Caco-2 (cell line): ENCODE measurements around the gene NRP1. TPM values are rescaled to one million over a fixed set of nuclear protein-coding genes. Genes with fewer than 3 reads are reported as not detected.

Experiments used
- BruUV-seq: library from RNA; stranded (reverse); fragments of 400-500 nt; replicated peaks from 2 replicates; lab custom pipeline; 2021; lab: Mats Ljungman, UMichigan
- CTCF ChIA-PET: fragments of 300-600 bp; sonication (Branson Sonifier 250); formaldehyde crosslinking; loops from one replicate; lab custom pipeline; 2022; ENCODE audit warnings: antibody characterized with exemption; lab: Charles Lee
- POLR2A ChIA-PET: fragments of 300-600 bp; sonication (Branson Sonifier 250); formaldehyde crosslinking; loops from one replicate; lab custom pipeline; 2022; ENCODE audit warnings: antibody characterized with exemption; lab: Charles Lee
- DNase-seq, 2 experiments: peaks; one replicate each; pipeline versions ENCODE4 v3.0.0 to v3.0.0-alpha.2; 2020 to 2022
- H3K27me3 ChIP-seq: replicated peaks from 2 replicates; pipeline ENCODE4 v1.6.0; 2011; ENCODE audit warnings: low read length; ENCODE audit not compliant: control insufficient read depth, insufficient read depth
- H3K36me3 ChIP-seq: 2 replicates; pipeline ENCODE4 v1.5.1; 2011; ENCODE audit warnings: low read length; ENCODE audit not compliant: control insufficient read depth, insufficient read depth
- H3K4me1 ChIP-seq: fragments of 250-450 bp; sonication (Bioruptor Pico); 2 replicates; pipeline ENCODE4 v1.5.1; 2020; ENCODE audit warnings: mild to moderate bottlenecking
- H3K4me3 ChIP-seq: 2 replicates; pipeline ENCODE4 v1.5.1; 2011; ENCODE audit warnings: low read depth, mild to moderate bottlenecking, control low read depth, low read length
- H3K9me3 ChIP-seq: fragments of 250-450 bp; sonication (Bioruptor Pico); 2 replicates; pipeline ENCODE4 v1.5.1; 2020; ENCODE audit warnings: mild to moderate bottlenecking, moderate library complexity
- H3K27ac Mint-ChIP-seq: one replicate; pipeline ENCODE4 v1.8.0; 2022; ENCODE audit warnings: mixed read lengths; ENCODE audit not compliant: unreplicated experiment
- H3K27me3 Mint-ChIP-seq: one replicate; pipeline ENCODE4 v1.8.0; 2022; ENCODE audit warnings: mixed read lengths; ENCODE audit not compliant: insufficient read depth, unreplicated experiment
- H3K36me3 Mint-ChIP-seq: one replicate; pipeline ENCODE4 v1.8.0; 2022; ENCODE audit warnings: mild to moderate bottlenecking, mixed read lengths; ENCODE audit not compliant: insufficient read depth, unreplicated experiment
- H3K4me1 Mint-ChIP-seq: one replicate; pipeline ENCODE4 v1.8.0; 2022; ENCODE audit warnings: low read depth, mixed read lengths; ENCODE audit not compliant: unreplicated experiment
- H3K4me3 Mint-ChIP-seq: one replicate; pipeline ENCODE4 v1.8.0; 2022; ENCODE audit warnings: mild to moderate bottlenecking, moderate library complexity, mixed read lengths; ENCODE audit not compliant: unreplicated experiment
- H3K9me3 Mint-ChIP-seq: one replicate; pipeline ENCODE4 v1.8.0; 2022; ENCODE audit warnings: mixed read lengths; ENCODE audit not compliant: unreplicated experiment
- CTCF ChIP-seq, 2 experiments: fragments of 200-600 bp in 1 of 2; IDR thresholded peaks; 1 replicate in 1 of 2; 2 replicates in 1 of 2; pipeline versions ENCODE4 v1.5.1 to v1.8.0; 2011 to 2022; ENCODE audit warnings: antibody characterized with exemption in 1 of 2, control low read depth in 1 of 2, inconsistent platforms in 1 of 2, low read depth in 1 of 2, low read length in 1 of 2, mild to moderate bottlenecking in 1 of 2, moderate library complexity in 1 of 2; ENCODE audit not compliant: insufficient read depth in 1 of 2, severe bottlenecking in 1 of 2, unreplicated experiment in 1 of 2
- intact Hi-C: fragments of 100-400 bp; cut with micrococcal nuclease; formaldehyde crosslinking; loops from one replicate; pipeline ENCODE4 v1.10.0; 2022; ENCODE audit not compliant: unreplicated experiment
- total RNA-seq: library from RNA; stranded (reverse); gene quantifications from 2 replicates; pipeline ENCODE4 v1.2.3, GENCODE V29; 2022

Gene NRP1
- total RNA-seq, 1 experiment from 2014 or later = 123 TPM

GRCh38 chr10:33186150-33186549, 148.3 kb downstream of the NRP1 start:
- intact Hi-C loops = no loop called here
- H3K4me3 ChIP-seq = no peak overlapping the region
- Mint-ChIP-seq H3K27ac (no peak overlapping the region), H3K27me3 (no peaks in the 10 kb centered on the region), H3K4me3 (no peak overlapping the region), H3K36me3 (peaks cover 64% of the 10 kb centered on the region), H3K4me1 (no peaks in the 10 kb centered on the region), H3K9me3 (no peaks in the 10 kb centered on the region)
- TF ChIP-seq CTCF (IDR thresholded peaks at IDR 0.05; ENCODE audit: insufficient read depth in 1 of 2, low read depth in 1 of 2, low read length in 1 of 2, severe bottlenecking in 1 of 2, unreplicated experiment in 1 of 2) = no peak
- no peaks in the 10 kb centered on the region for H3K9me3 ChIP-seq
- H3K27me3 ChIP-seq = no peaks in the 10 kb centered on the region
- no peak for DNase-seq
- POLR2A ChIA-PET = no interaction called here
- no peaks in the 10 kb centered on the region for H3K36me3 ChIP-seq
- CTCF ChIA-PET = no interaction called here
- H3K4me1 ChIP-seq = no peaks in the 10 kb centered on the region
- no TSS peak for BruUV-seq

GRCh38 chr10:33183655-33184054, 150.8 kb downstream of the NRP1 start:
- Mint-ChIP-seq H3K4me1 (no peaks in the 10 kb centered on the region), H3K27me3 (no peaks in the 10 kb centered on the region), H3K36me3 (peaks cover 63% of the 10 kb centered on the region), H3K9me3 (no peaks in the 10 kb centered on the region), H3K27ac (no peak overlapping the region), H3K4me3 (no peak overlapping the region)
- no peak for DNase-seq
- Histone ChIP-seq H3K9me3 (no peaks in the 10 kb centered on the region), H3K36me3 (0 out of 2 replicates have a peak, but pooled peaks cover 3% of the 10 kb centered on the region), H3K4me3 (no peak overlapping the region), H3K27me3 (no peaks in the 10 kb centered on the region), H3K4me1 (no peaks in the 10 kb centered on the region)
- no TSS peak for BruUV-seq
- intact Hi-C loops = no loop called here
- POLR2A ChIA-PET = no interaction called here
- TF ChIP-seq CTCF (IDR thresholded peaks at IDR 0.05; ENCODE audit: insufficient read depth in 1 of 2, low read depth in 1 of 2, low read length in 1 of 2, severe bottlenecking in 1 of 2, unreplicated experiment in 1 of 2) = no peak
- CTCF ChIA-PET = no interaction called here

GRCh38 chr10:33180921-33181320, 153.5 kb downstream of the NRP1 start:
- 0 out of 2 replicates have a peak, but pooled peaks cover 3% of the 10 kb centered on the region for H3K36me3 ChIP-seq
- no TSS peak for BruUV-seq
- intact Hi-C loops = no loop called here
- Mint-ChIP-seq H3K27me3 (no peaks in the 10 kb centered on the region), H3K4me3 (no peak overlapping the region), H3K9me3 (no peaks in the 10 kb centered on the region), H3K27ac (no peak overlapping the region), H3K4me1 (no peaks in the 10 kb centered on the region), H3K36me3 (peaks cover 56% of the 10 kb centered on the region)
- H3K27me3 ChIP-seq = no peaks in the 10 kb centered on the region
- DNase-seq = no peak
- no peaks in the 10 kb centered on the region for H3K4me1 ChIP-seq
- POLR2A ChIA-PET = no interaction called here
- H3K4me3 ChIP-seq = no peak overlapping the region
- TF ChIP-seq CTCF (IDR thresholded peaks at IDR 0.05; ENCODE audit: insufficient read depth in 1 of 2, low read depth in 1 of 2, low read length in 1 of 2, severe bottlenecking in 1 of 2, unreplicated experiment in 1 of 2) = no peak
- CTCF ChIA-PET = no interaction called here
- no peaks in the 10 kb centered on the region for H3K9me3 ChIP-seq
